ENCODE results near the gene GRAP. TPM values are rescaled to one million over a fixed set of nuclear protein-coding genes. Genes with fewer than 3 reads are reported as not detected.

The GRAP gene
- total RNA-seq, 1 donor, result not detected

DNA sequence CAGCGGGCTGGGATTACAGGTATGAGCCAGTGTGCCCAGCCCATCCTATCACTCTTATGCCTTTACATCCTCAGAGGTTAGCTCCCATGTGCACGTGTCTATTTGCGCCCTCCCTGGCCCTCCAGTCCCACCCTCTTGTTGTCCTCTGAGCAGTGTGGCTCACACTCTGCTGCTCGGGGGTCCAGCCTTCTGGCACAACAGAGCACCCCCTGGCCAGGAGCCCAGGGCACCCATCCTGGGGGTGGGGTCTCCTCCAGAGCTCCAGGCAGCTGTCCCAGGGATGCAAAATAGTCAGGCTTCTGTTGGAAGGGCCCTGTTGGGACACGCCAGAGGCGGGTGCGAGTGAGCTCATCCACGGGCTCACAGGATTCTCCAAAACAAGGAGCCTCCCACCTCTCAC lies 30.5 kb downstream of the GRAP start:
- no peak overlapping the region for H3K4me3 ChIP-seq (ENCODE audit: low read depth, low read length)
- no peak for DNase-seq (ENCODE audit: low read depth)
- TF ChIP-seq CTCF (IDR thresholded peaks at IDR 0.05; ENCODE audit: insufficient read depth, low read depth, low read length), result no peak

- no peak for TF ChIP-seq CTCF (IDR thresholded peaks at IDR 0.05; ENCODE audit: insufficient read depth, low read depth, low read length)
- no peak for DNase-seq (ENCODE audit: low read depth)
- H3K4me3 ChIP-seq (ENCODE audit: low read depth, low read length), result no peak overlapping the region
Measured at GRCh38 chr17:19015428-19015827, 31.3 kb downstream of the GRAP start.

DNA sequence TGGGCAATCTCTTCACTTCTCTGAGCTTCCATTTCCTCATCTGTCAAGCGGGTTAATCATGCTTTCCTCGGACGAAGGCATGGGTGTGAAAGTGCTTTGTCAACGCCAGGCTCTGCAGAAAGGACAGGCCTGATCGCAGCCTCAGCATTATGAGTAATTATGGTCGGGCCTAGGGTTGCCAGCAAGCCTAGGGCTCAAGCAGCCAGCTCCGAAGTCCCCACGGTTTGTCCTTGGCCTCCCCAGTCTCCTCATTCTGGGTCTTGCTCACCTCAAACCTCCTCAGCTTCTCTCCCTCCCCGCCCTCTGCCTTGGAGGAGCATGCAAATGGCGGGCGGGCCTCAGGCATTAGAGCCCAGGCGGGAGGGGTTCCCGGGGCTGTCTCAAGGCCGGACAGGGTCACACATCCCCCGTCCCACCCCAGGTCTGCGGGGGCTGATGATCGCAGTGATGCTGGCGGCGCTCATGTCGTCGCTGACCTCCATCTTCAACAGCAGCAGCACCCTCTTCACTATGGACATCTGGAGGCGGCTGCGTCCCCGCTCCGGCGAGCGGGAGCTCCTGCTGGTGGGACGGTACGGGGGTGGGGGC lies 32.0 kb downstream of the GRAP start:
- TF ChIP-seq CTCF (IDR thresholded peaks at IDR 0.05; ENCODE audit: insufficient read depth, low read depth, low read length), result no peak
- DNase-seq (ENCODE audit: low read depth), result no peak
- no peak overlapping the region for H3K4me3 ChIP-seq (ENCODE audit: low read depth, low read length)

DNA sequence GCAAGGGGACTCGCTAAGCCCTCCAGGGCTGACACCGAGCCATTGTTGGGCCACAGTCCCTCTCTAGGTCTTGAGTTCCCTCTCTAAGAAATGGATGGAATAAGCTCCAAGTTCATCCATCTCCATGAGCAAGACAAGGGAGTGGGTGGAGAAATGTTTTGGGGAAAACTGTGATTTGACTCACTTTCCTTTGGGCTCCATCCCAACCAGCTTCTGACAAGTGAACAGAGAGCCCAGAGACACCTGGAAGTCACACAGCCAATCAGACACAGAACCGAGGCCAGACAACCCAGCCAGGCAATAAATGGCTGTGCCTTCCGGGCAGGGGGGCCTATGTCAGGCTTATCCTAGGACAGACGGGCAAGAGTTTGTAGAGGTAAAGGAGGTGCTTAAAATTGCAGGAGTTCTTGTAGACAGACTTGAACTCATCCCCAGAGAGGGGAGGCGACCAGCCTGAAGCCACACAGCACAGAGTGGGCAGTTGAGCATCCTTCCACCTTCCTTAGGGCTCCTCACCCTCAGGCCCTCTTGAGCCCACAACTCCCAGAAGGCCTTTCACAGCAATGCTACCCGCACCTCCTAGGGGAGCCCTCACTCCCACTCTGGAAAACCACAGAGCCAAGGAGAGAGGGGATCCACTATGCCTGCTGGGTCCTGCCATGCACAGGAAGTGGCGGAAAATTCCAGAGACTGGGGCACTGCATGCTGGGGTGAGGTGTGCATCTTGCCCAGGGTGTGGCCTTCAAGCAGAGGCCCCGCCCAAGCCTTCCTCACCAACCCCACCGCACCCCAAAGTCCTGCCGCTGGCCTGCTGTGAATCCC lies 32.7 kb downstream of the GRAP start:
- no peak for DNase-seq (ENCODE audit: low read depth)
- no peak overlapping the region for H3K4me3 ChIP-seq (ENCODE audit: low read depth, low read length)

GRCh38 chr17:19013226-19013625 lies 33.5 kb downstream of the GRAP start:
- TF ChIP-seq CTCF (IDR thresholded peaks at IDR 0.05; ENCODE audit: insufficient read depth, low read depth, low read length), result no peak
- no peak overlapping the region for H3K4me3 ChIP-seq (ENCODE audit: low read depth, low read length)
- DNase-seq (ENCODE audit: low read depth), result no peak

More for the DNA sequence above, 32.7 kb downstream of the GRAP start:
- TF ChIP-seq CTCF (IDR thresholded peaks at IDR 0.05; ENCODE audit: insufficient read depth, low read depth, low read length), result no peak

GRCh38 chr17:19012171-19013080 lies 34.3 kb downstream of the GRAP start:
- no peak for DNase-seq (ENCODE audit: low read depth)
- H3K4me3 ChIP-seq (ENCODE audit: low read depth, low read length), result no peak overlapping the region

More at GRCh38 chr17:19012171-19013080, 34.3 kb downstream of the GRAP start:
- TF ChIP-seq CTCF (IDR thresholded peaks at IDR 0.05; ENCODE audit: insufficient read depth, low read depth, low read length), result no peak

Measured in fibroblast of villous mesenchyme (primary cell).